Naive thymus-derived CD8-positive, alpha-beta T cell (primary cell): ENCODE data around the gene CYB5B. TPM values are rescaled to one million over a fixed set of nuclear protein-coding genes. Genes with fewer than 3 reads are reported as not detected.

ENCODE experiments used
- polyA plus RNA-seq, 3 donors: library from polyadenylated mRNA; unstranded; fragments of 300-500 nt; fragmentation: Illumina TruSeq; gene quantifications; one replicate each; pipeline ENCODE4 v1.2.3, GENCODE V29; 2021
- total RNA-seq, 8 experiments: library from RNA in 2 of 8; stranded (reverse) in 2 of 8; gene quantifications; one replicate each; pipeline ENCODE4 v1.2.3 and lab custom pipeline; 2021 to 2026

CYB5B gene
- total and polyA plus RNA-seq, 5 experiments from 2014 or later = 45.6 to 96.4 (median 83.3) TPM

Other genes starting within 250 kb of the CYB5B start
- gene SNTB2, start 237.5 kb upstream of the CYB5B start, total RNA-seq = 10 to 100 TPM; 11.0 to 12.9 TPM
- gene SNTB2, start 237.5 kb upstream of the CYB5B start, polyA plus RNA-seq = 10 to 100 TPM in 1 of 3 donors, 1 to 10 TPM in 2; 3.7 to 15.0 (median 7.6) TPM
- gene VPS4A, start 113.3 kb upstream of the CYB5B start, total RNA-seq = 10 to 100 TPM; 51.3 to 52.2 TPM
- gene VPS4A, start 113.3 kb upstream of the CYB5B start, polyA plus RNA-seq = 10 to 100 TPM; 28.4 to 36.1 (median 29.1) TPM
- 10 to 100 TPM; 15.1 to 16.8 TPM for gene PDF, start 94.0 kb upstream of the CYB5B start, total RNA-seq
- 10 to 100 TPM; 12.3 to 17.2 (median 13.8) TPM for gene PDF, start 94.0 kb upstream of the CYB5B start, polyA plus RNA-seq
- 10 to 100 TPM; 62.0 to 65.5 TPM for gene COG8, start 85.1 kb upstream of the CYB5B start, total RNA-seq
- gene COG8, start 85.1 kb upstream of the CYB5B start, polyA plus RNA-seq = 10 to 100 TPM; 33.6 to 42.0 (median 39.6) TPM
- 10 to 100 TPM; 33.0 to 34.4 TPM for gene NIP7, start 84.8 kb upstream of the CYB5B start, total RNA-seq
- gene NIP7, start 84.8 kb upstream of the CYB5B start, polyA plus RNA-seq = 10 to 100 TPM; 17.6 to 24.8 (median 18.5) TPM
- gene TMED6, start 72.8 kb upstream of the CYB5B start, total RNA-seq = 1 to 10 TPM; 4.5 to 5.2 TPM
- gene TMED6, start 72.8 kb upstream of the CYB5B start, polyA plus RNA-seq = under 1 TPM in 1 of 3 donors, not detected in 2; 0.43 TPM
- 10 to 100 TPM; 51.1 to 59.8 TPM for gene TERF2, start 38.6 kb upstream of the CYB5B start, total RNA-seq
- 10 to 100 TPM; 22.0 to 30.9 (median 29.7) TPM for gene TERF2, start 38.6 kb upstream of the CYB5B start, polyA plus RNA-seq
- 10 to 100 TPM; 29.8 to 32.2 TPM for gene NFAT5, start 141.3 kb downstream of the CYB5B start, total RNA-seq
- gene NFAT5, start 141.3 kb downstream of the CYB5B start, polyA plus RNA-seq = 1 to 10 TPM; 3.8 to 6.7 (median 6.0) TPM